ENCODE results near the gene RANBP9. TPM values are rescaled to one million over a fixed set of nuclear protein-coding genes. Genes with fewer than 3 reads are reported as not detected.

The RANBP9 gene
- total and polyA plus RNA-seq, 2 experiments from 2014 or later, result 12.1 to 31.8 TPM

GRCh38 chr6:13643125-13643524, 68.5 kb downstream of the RANBP9 start:
- H3K9me3 Mint-ChIP-seq, result no peaks in the 10 kb centered on the region
- no peak overlapping the region for H3K4me3 Mint-ChIP-seq
- H3K79me2 ChIP-seq (replicated peaks; ENCODE audit: insufficient read depth), result no peaks in the 10 kb centered on the region
- no peak overlapping the region for H3K4me2 ChIP-seq
- no peaks in the 10 kb centered on the region for H3K36me3 ChIP-seq (ENCODE audit: insufficient read depth)
- H4K20me1 ChIP-seq (replicated peaks; ENCODE audit: insufficient read depth), result no peaks in the 10 kb centered on the region
- peaks cover 27% of the 10 kb centered on the region for H3K4me1 ChIP-seq (ENCODE audit: insufficient read depth)
- H3K4me1 Mint-ChIP-seq, result peaks cover 17% of the 10 kb centered on the region
- ATAC-seq (no peak), DNase-seq (ENCODE audit: low spot score) (no peak)
- H3K36me3 Mint-ChIP-seq (ENCODE audit: low read depth), result peaks cover 8% of the 10 kb centered on the region; the same call in 2 of the 3 replicates
- no peak overlapping the region for H3K27ac ChIP-seq (ENCODE audit: low read depth)
- H3K27me3 Mint-ChIP-seq (ENCODE audit: insufficient read depth, low read depth, poor library complexity), result peaks cover 4% of the 10 kb centered on the region
- no peak overlapping the region for H3K4me3 ChIP-seq
- no peaks in the 10 kb centered on the region for H3K9me2 ChIP-seq (ENCODE audit: insufficient read depth)
- TF ChIP-seq POLR2AphosphoS5 (IDR thresholded peaks at IDR 0.05; ENCODE audit: low read depth), result no peak
- TF ChIP-seq JUNB (IDR thresholded peaks at IDR 0.05; ENCODE audit: unreplicated experiment), result no peak
- no peak for TF ChIP-seq STAT1 (IDR thresholded peaks at IDR 0.05; ENCODE audit: unreplicated experiment)
- TF ChIP-seq REST (IDR thresholded peaks at IDR 0.05; ENCODE audit: unreplicated experiment), result no peak
- TF ChIP-seq, protein P1, sequence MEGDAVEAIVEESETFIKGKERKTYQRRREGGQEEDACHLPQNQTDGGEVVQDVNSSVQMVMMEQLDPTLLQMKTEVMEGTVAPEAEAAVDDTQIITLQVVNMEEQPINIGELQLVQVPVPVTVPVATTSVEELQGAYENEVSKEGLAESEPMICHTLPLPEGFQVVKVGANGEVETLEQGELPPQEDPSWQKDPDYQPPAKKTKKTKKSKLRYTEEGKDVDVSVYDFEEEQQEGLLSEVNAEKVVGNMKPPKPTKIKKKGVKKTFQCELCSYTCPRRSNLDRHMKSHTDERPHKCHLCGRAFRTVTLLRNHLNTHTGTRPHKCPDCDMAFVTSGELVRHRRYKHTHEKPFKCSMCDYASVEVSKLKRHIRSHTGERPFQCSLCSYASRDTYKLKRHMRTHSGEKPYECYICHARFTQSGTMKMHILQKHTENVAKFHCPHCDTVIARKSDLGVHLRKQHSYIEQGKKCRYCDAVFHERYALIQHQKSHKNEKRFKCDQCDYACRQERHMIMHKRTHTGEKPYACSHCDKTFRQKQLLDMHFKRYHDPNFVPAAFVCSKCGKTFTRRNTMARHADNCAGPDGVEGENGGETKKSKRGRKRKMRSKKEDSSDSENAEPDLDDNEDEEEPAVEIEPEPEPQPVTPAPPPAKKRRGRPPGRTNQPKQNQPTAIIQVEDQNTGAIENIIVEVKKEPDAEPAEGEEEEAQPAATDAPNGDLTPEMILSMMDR (conservative IDR thresholded peaks at IDR 0.05; ENCODE audit: low read depth in 2 of 2), result no peak
- TF ChIP-seq ZNF114 (CRISPR knock-in tag; IDR thresholded peaks at IDR 0.05), result no peak
- no peak for TF ChIP-seq CREB1 (CRISPR knock-in tag; IDR thresholded peaks at IDR 0.05; ENCODE audit: low read depth)
- TF ChIP-seq, protein P2, sequence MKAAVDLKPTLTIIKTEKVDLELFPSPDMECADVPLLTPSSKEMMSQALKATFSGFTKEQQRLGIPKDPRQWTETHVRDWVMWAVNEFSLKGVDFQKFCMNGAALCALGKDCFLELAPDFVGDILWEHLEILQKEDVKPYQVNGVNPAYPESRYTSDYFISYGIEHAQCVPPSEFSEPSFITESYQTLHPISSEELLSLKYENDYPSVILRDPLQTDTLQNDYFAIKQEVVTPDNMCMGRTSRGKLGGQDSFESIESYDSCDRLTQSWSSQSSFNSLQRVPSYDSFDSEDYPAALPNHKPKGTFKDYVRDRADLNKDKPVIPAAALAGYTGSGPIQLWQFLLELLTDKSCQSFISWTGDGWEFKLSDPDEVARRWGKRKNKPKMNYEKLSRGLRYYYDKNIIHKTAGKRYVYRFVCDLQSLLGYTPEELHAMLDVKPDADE (IDR thresholded peaks at IDR 0.05), result no peak
- no peak for TF ChIP-seq ZNF462 (CRISPR knock-in tag; IDR thresholded peaks at IDR 0.05)
- no peak for TF ChIP-seq EZH2phosphoT487 (IDR thresholded peaks at IDR 0.05; ENCODE audit: unreplicated experiment)
- TF ChIP-seq ZNF331 (CRISPR knock-in tag; IDR thresholded peaks at IDR 0.05; ENCODE audit: low read depth), result no peak
- TF ChIP-seq EZH2 (IDR thresholded peaks at IDR 0.05; ENCODE audit: low read depth, unreplicated experiment), result no peak
- TF ChIP-seq NANOG (IDR thresholded peaks at IDR 0.05; ENCODE audit: borderline replicate concordance), result no peak
- H3K27ac Mint-ChIP-seq, result no peak overlapping the region
- no peaks in the 10 kb centered on the region for H3K27me3 ChIP-seq (ENCODE audit: insufficient read depth)
- no peak overlapping the region for H2AFZ ChIP-seq
- H3F3A ChIP-seq (replicated peaks; ENCODE audit: low read depth), result no peaks in the 10 kb centered on the region
